ENCODE measurements around the gene DNAH6. TPM values are rescaled to one million over a fixed set of nuclear protein-coding genes. Genes with fewer than 3 reads are reported as not detected.
"Not testable (repeated sequence)": the region's sequence is repeated elsewhere in the genome, so short reads cannot be mapped to it uniquely, and the experiment has no call there.

Gene DNAH6
- total and polyA plus RNA-seq, 4 donors, result 1.9 to 16.9 (median 8.5) TPM

- H3K27me3 ChIP-seq (ENCODE audit: control insufficient read depth in 3 of 3, insufficient read depth in 3 of 3, low read length in 2 of 3), result no peaks in the 10 kb centered on the region
- WGBS, 2 donors, result 89% methylated on average over 2 of the region's 2 CpGs
- no peak for DNase-seq
Observed at GRCh38 chr2:84546551-84546950, 30.3 kb downstream of the DNAH6 start.

DNA sequence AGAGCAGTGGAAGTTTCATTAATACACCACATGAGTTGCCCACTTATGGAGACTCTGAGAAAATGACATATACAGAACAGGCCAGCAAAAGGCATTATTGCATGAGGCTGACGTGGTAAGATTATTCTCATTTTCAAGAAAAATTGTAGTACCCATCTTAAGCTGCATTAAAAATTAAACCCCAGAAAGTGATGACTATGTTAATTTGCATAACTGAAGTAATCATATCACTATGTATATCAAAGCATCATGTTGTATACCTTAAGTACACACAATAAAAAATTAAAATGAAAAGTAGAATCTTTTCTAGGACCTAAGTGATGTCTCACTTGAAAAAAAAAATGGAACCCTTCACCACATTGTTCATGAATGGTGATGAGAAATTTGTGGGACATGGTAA, 32.0 kb downstream of the DNAH6 start:
- Histone ChIP-seq H3K4me1 (ENCODE audit: control insufficient read depth in 5 of 5, insufficient read depth in 5 of 5, low read length in 5 of 5) (peaks cover 0 to 9% (median 0%) of the 10 kb centered on the region in 5 donors), H3K9ac (ENCODE audit: insufficient read depth in 1 of 2, low read length in 2 of 2) (no peak overlapping the region), H3K27ac (ENCODE audit: low read depth in 1 of 2, low read length in 1 of 2) (no peak overlapping the region), H3K4me3 (no peak overlapping the region), H3K36me3 (ENCODE audit: control insufficient read depth in 4 of 4, insufficient read depth in 4 of 4, low read length in 4 of 4) (no peaks in the 10 kb centered on the region), H3K9me3 (ENCODE audit: control insufficient read depth in 4 of 4, insufficient read depth in 3 of 4, low read length in 3 of 4) (no peaks in the 10 kb centered on the region), H3K27me3 (ENCODE audit: control insufficient read depth in 3 of 3, insufficient read depth in 3 of 3, low read length in 2 of 3) (no peaks in the 10 kb centered on the region)
- 93 to 97% methylated on average over 1 of the region's 1 CpG for WGBS, 2 donors
- TF ChIP-seq CTCF (IDR thresholded peaks at IDR 0.05; ENCODE audit: control extremely low read depth, extremely low read depth), result no peak
- ATAC-seq (ENCODE audit: insufficient read depth, low FRiP score), result no peak
- DNase-seq, result no peak

More at GRCh38 chr2:84546551-84546950, 30.3 kb downstream of the DNAH6 start:
- ATAC-seq (ENCODE audit: insufficient read depth, low FRiP score), result no peak
- TF ChIP-seq CTCF (IDR thresholded peaks at IDR 0.05; ENCODE audit: control extremely low read depth, extremely low read depth), result no peak
- Histone ChIP-seq H3K9ac (ENCODE audit: insufficient read depth in 1 of 2, low read length in 2 of 2) (no peak overlapping the region), H3K4me1 (ENCODE audit: control insufficient read depth in 5 of 5, insufficient read depth in 5 of 5, low read length in 5 of 5) (peaks cover 0 to 9% (median 0%) of the 10 kb centered on the region in 5 donors), H3K27ac (ENCODE audit: low read depth in 1 of 2, low read length in 1 of 2) (no peak overlapping the region), H3K4me3 (no peak overlapping the region), H3K9me3 (ENCODE audit: control insufficient read depth in 4 of 4, insufficient read depth in 3 of 4, low read length in 3 of 4) (no peaks in the 10 kb centered on the region), H3K36me3 (ENCODE audit: control insufficient read depth in 4 of 4, insufficient read depth in 4 of 4, low read length in 4 of 4) (no peaks in the 10 kb centered on the region)

- ATAC-seq (ENCODE audit: insufficient read depth, low FRiP score) (no peak), DNase-seq (no peak)
- Histone ChIP-seq H3K9ac (ENCODE audit: insufficient read depth in 1 of 2, low read length in 2 of 2) (no peak overlapping the region), H3K9me3 (ENCODE audit: control insufficient read depth in 4 of 4, insufficient read depth in 3 of 4, low read length in 3 of 4) (peaks cover 0 to 2% (median 0%) of the 10 kb centered on the region in 4 donors), H3K36me3 (ENCODE audit: control insufficient read depth in 4 of 4, insufficient read depth in 4 of 4, low read length in 4 of 4) (no peaks in the 10 kb centered on the region), H3K27ac (ENCODE audit: low read depth in 1 of 2, low read length in 1 of 2) (no peak overlapping the region), H3K4me3 (no peak overlapping the region), H3K27me3 (ENCODE audit: control insufficient read depth in 3 of 3, insufficient read depth in 3 of 3, low read length in 2 of 3) (no peaks in the 10 kb centered on the region), H3K4me1 (ENCODE audit: control insufficient read depth in 5 of 5, insufficient read depth in 5 of 5, low read length in 5 of 5) (no peaks in the 10 kb centered on the region)
- TF ChIP-seq CTCF (IDR thresholded peaks at IDR 0.05; ENCODE audit: control extremely low read depth, extremely low read depth), result no peak
- WGBS, 2 donors, result 54 to 77% methylated on average over 1 of the region's 1 CpG
Observed at GRCh38 chr2:84550916-84551315, 34.6 kb downstream of the DNAH6 start.

DNA sequence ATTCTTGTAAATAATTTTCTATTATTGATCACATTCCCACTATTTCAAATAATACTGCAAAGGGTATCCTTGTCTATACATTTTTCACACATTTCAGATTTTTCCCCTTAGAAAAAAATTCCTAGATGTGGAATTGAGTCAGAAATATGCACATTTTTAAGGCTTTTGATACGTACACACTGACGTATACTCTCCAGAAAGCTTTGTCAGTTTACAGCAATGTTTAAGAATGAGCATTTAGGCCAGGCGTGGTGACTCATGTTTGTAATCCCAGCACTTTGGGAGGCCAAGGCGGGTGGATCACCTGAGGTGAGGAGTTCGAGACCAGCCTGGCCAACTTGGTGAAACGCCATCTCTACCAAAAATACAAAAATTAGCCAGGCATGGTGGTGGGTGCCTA, 35.2 kb downstream of the DNAH6 start:
- not testable (repeated sequence) for H3K4me1 ChIP-seq (ENCODE audit: control insufficient read depth in 5 of 5, insufficient read depth in 5 of 5, low read length in 5 of 5); H3K27ac ChIP-seq (ENCODE audit: low read depth in 1 of 2, low read length in 1 of 2); ATAC-seq (ENCODE audit: insufficient read depth, low FRiP score); H3K4me3 ChIP-seq; H3K9me3 ChIP-seq (ENCODE audit: control insufficient read depth in 4 of 4, insufficient read depth in 3 of 4, low read length in 3 of 4); H3K27me3 ChIP-seq (ENCODE audit: control insufficient read depth in 3 of 3, insufficient read depth in 3 of 3, low read length in 2 of 3); DNase-seq; H3K36me3 ChIP-seq (ENCODE audit: control insufficient read depth in 4 of 4, insufficient read depth in 4 of 4, low read length in 4 of 4); H3K9ac ChIP-seq (ENCODE audit: insufficient read depth in 1 of 2, low read length in 2 of 2)
- 94 to 95% methylated on average over 6 of the region's 6 CpGs for WGBS, 2 donors
